AG04450 (cell line): Measurements from ENCODE around the gene SERINC2. TPM values are rescaled to one million over a fixed set of nuclear protein-coding genes. Genes with fewer than 3 reads are reported as not detected.
A peak's percentile ranks its signal among the peaks of the same experiment; 100 is the strongest.

ENCODE experiments used
- CTCF ChIA-PET: fragments of 300-600, 350-600 bp; formaldehyde crosslinking; extraction: SDS; loops from one replicate; lab custom pipeline; 2022; ENCODE audit warnings: antibody characterized with exemption, inconsistent platforms; lab: Charles Lee
- POLR2A ChIA-PET: fragments of 350-600 bp; formaldehyde crosslinking; extraction: SDS; loops from one replicate; lab custom pipeline; 2021; ENCODE audit warnings: antibody characterized with exemption, inconsistent platforms; lab: Yijun Ruan, JAX
- DNase-seq: peaks from one replicate; pipeline ENCODE4 v3.0.0-alpha.2; 2011; ENCODE audit warnings: low read depth, low spot score
- H3K27ac ChIP-seq: one replicate; pipeline ENCODE4 v1.5.1; 2012; ENCODE audit warnings: low read depth, low read length, control low read depth
- H3K27me3 ChIP-seq: one replicate; pipeline ENCODE4 v1.6.0; 2012; ENCODE audit warnings: low read length; ENCODE audit not compliant: control insufficient read depth, insufficient read depth
- H3K4me3 ChIP-seq: 2 replicates; pipeline ENCODE4 v1.5.1; 2011; ENCODE audit warnings: mild to moderate bottlenecking, low read depth, low read length, control low read depth
- H3K9me3 ChIP-seq: 2 replicates; pipeline ENCODE4 v1.5.1; 2012; ENCODE audit warnings: low read length; ENCODE audit not compliant: control insufficient read depth, insufficient read depth
- CTCF ChIP-seq: IDR thresholded peaks from 2 replicates; pipeline ENCODE4 v1.5.1; 2011; ENCODE audit warnings: low read depth, low read length, control low read depth, inconsistent platforms
- polyA plus RNA-seq: library from polyadenylated mRNA; depleted of rRNA; stranded (reverse); fragments of >200 nt; gene quantifications from 2 replicates; pipeline ENCODE4 v1.2.3, GENCODE V29; 2011

Gene SERINC2
- polyA plus RNA-seq, 1 experiment = 46.0 TPM

- no peak overlapping the region for H3K4me3 ChIP-seq
- TF ChIP-seq CTCF = no peak
- ChIA-PET CTCF (interaction anchor here (0.7 to 1.9 kb wide), 5 partner anchors 17 to 172 kb away, joined by 3 to 8 read pairs (median 5); no protein-coding TSS in a partner anchor), POLR2A (interaction anchor here (0.8 to 1.0 kb wide), 3 partner anchors 14 to 94 kb away, joined by 3 read pairs; no protein-coding TSS in a partner anchor)
- no peak for DNase-seq
- no peaks in the 10 kb centered on the region for H3K9me3 ChIP-seq
- H3K27ac ChIP-seq = peak overlapping the region; percentile 12
- no peaks in the 10 kb centered on the region for H3K27me3 ChIP-seq
These were observed 35.6 kb upstream of the SERINC2 start for GRCh38 chr1:31377364-31377863.

- TF ChIP-seq CTCF = no peak
- POLR2A ChIA-PET = no interaction called here
- CTCF ChIA-PET = interaction anchor here (1.8 kb wide), 2 partner anchors 44 to 171 kb away, joined by 5 to 8 read pairs; no protein-coding TSS in a partner anchor
These were observed 35.0 kb upstream of the SERINC2 start for GRCh38 chr1:31378001-31378400.

GRCh38 chr1:31380181-31380580 is 32.8 kb upstream of the SERINC2 start:
- H3K4me3 ChIP-seq = no peak overlapping the region
- no peak overlapping the region for H3K27ac ChIP-seq
- DNase-seq = no peak
- TF ChIP-seq CTCF = no peak
- CTCF ChIA-PET = interaction anchor here (1.7 kb wide), 1 partner anchor 15 kb away, joined by 5 read pairs; no protein-coding TSS in a partner anchor
- POLR2A ChIA-PET = no interaction called here
- no peaks in the 10 kb centered on the region for H3K27me3 ChIP-seq
- H3K9me3 ChIP-seq = no peaks in the 10 kb centered on the region

More at GRCh38 chr1:31378001-31378400, 35.0 kb upstream of the SERINC2 start:
- Histone ChIP-seq H3K4me3 (no peak overlapping the region), H3K27me3 (no peaks in the 10 kb centered on the region), H3K9me3 (no peaks in the 10 kb centered on the region), H3K27ac (no peak overlapping the region)
- DNase-seq = no peak

- ChIA-PET CTCF (interaction anchor here (1.7 kb wide), 1 partner anchor 13 kb away, joined by 5 read pairs; no protein-coding TSS in a partner anchor), POLR2A (no interaction called here)
- Histone ChIP-seq H3K4me3 (no peak overlapping the region), H3K9me3 (no peaks in the 10 kb centered on the region), H3K27ac (peak overlapping the region; percentile 2), H3K27me3 (no peaks in the 10 kb centered on the region)
- no peak for DNase-seq
- no peak for TF ChIP-seq CTCF
These were observed 31.4 kb upstream of the SERINC2 start for GRCh38 chr1:31381394-31382294.
